GM15510 (cell line): Measurements from ENCODE around the gene CALN1.

Experiments
- POLR2A ChIP-seq: IDR thresholded peaks from 3 replicates; pipeline ENCODE4 v1.6.1; 2011; ENCODE audit warnings: borderline replicate concordance; ENCODE audit not compliant: insufficient read length; ENCODE audit errors: extremely low read depth

Gene CALN1

GRCh38 chr7:71808115-71808514 is 604.0 kb downstream of the CALN1 start:
- TF ChIP-seq POLR2A = no peak

GRCh38 chr7:71804256-71804655 is 607.9 kb downstream of the CALN1 start:
- no peak for TF ChIP-seq POLR2A

GRCh38 chr7:71801976-71802375 is 610.2 kb downstream of the CALN1 start:
- no peak for TF ChIP-seq POLR2A

GRCh38 chr7:71800321-71800720 is 611.8 kb downstream of the CALN1 start:
- no peak for TF ChIP-seq POLR2A

- no peak for TF ChIP-seq POLR2A
Observed at GRCh38 chr7:71795410-71795809, 616.7 kb downstream of the CALN1 start.

GRCh38 chr7:71793251-71793650 is 618.9 kb downstream of the CALN1 start:
- TF ChIP-seq POLR2A = no peak

GRCh38 chr7:71787513-71787912 is 624.6 kb downstream of the CALN1 start:
- no peak for TF ChIP-seq POLR2A

- no peak for TF ChIP-seq POLR2A
Observed at GRCh38 chr7:71785216-71785615, 626.9 kb downstream of the CALN1 start.

- no peak for TF ChIP-seq POLR2A
Observed at GRCh38 chr7:71784781-71785180, 627.4 kb downstream of the CALN1 start.

- TF ChIP-seq POLR2A = no peak
Observed at GRCh38 chr7:71784180-71784579, 628.0 kb downstream of the CALN1 start.

GRCh38 chr7:71783779-71784178 is 628.4 kb downstream of the CALN1 start:
- TF ChIP-seq POLR2A = no peak

GRCh38 chr7:71782051-71782450 is 630.1 kb downstream of the CALN1 start:
- no peak for TF ChIP-seq POLR2A

GRCh38 chr7:71780282-71780681 is 631.9 kb downstream of the CALN1 start:
- no peak for TF ChIP-seq POLR2A

- no peak for TF ChIP-seq POLR2A
Observed at GRCh38 chr7:71777278-71777677, 634.9 kb downstream of the CALN1 start.

GRCh38 chr7:71776726-71777125 is 635.4 kb downstream of the CALN1 start:
- no peak for TF ChIP-seq POLR2A

- TF ChIP-seq POLR2A = no peak
Observed at GRCh38 chr7:71775648-71776047, 636.5 kb downstream of the CALN1 start.

- no peak for TF ChIP-seq POLR2A
Observed at GRCh38 chr7:71772779-71773178, 639.4 kb downstream of the CALN1 start.
